HG02678 (cell line): Measurements from ENCODE around the gene ZWILCH.
"Not testable (repeated sequence)": the region's sequence is repeated elsewhere in the genome, so short reads cannot be mapped to it uniquely, and the experiment has no call there.

Source experiments
- ATAC-seq: cut with Tn5 transposase; IDR thresholded peaks from one replicate; pipeline ENCODE4 v1.9.1; 2021; ENCODE audit warnings: mild to moderate bottlenecking, moderate library complexity; ENCODE audit not compliant: unreplicated experiment

ZWILCH gene

DNA sequence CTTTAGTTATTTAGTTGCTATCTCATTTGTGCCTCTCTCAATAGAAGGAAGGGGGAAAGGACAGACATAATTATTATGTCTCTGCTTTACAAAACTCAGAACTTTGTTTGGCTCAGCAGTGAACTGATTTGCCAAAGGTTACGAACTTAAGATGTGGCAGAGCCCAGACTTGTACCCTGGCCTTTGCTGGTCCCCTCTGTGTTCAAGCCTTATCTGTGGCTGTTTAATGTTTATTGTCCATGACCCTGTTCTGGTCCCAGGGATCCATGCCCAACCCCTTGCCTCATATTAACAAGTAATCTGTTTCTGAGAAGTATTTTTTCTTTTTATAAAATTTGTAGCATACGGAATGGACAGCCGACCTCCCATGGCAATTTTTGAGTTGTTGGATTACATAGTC is 18.2 kb upstream of the ZWILCH start:
- no peak for ATAC-seq

DNA sequence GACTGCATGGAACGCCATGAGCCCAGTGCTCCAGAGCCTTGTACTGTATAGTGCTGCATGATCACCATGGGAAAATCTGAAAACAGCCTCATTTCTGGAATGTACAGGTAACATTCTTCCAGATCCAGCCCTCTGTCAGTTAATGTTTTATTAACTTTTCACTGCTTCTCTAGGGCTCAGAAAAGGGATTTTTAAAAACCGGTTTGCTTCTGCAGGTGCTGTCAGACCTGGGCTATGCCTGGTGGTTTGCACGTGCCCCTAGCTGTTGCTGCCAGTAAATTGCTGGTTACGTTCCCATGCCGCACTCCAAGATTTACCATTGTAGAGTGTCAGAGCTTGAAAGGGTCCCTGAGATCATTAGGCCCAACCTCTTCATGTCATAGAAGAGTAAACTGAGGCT is 16.6 kb upstream of the ZWILCH start:
- ATAC-seq = no peak

GRCh38 chr15:66489179-66489791 is 15.8 kb upstream of the ZWILCH start:
- ATAC-seq = no peak

GRCh38 chr15:66491846-66492245 is 13.3 kb upstream of the ZWILCH start:
- no peak for ATAC-seq

DNA sequence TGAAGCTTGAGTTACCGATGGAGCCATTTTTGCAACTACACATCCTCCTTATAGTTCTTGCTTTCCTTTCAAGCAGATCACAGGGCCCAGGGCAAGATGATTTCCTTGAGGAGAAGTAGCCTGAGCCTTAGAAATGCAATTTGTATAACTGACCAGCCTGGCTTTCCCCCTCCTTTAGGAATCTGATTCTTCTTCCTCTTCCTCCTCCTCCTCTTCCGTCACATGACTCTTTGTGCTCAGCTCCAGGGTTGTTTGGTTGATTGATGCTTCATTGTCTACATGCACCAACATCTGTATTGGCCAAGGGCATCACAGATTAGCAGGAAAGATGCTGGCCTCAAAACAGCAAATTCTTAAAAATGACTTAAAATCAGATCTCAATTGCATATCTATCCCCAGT is 10.9 kb upstream of the ZWILCH start:
- no peak for ATAC-seq

DNA sequence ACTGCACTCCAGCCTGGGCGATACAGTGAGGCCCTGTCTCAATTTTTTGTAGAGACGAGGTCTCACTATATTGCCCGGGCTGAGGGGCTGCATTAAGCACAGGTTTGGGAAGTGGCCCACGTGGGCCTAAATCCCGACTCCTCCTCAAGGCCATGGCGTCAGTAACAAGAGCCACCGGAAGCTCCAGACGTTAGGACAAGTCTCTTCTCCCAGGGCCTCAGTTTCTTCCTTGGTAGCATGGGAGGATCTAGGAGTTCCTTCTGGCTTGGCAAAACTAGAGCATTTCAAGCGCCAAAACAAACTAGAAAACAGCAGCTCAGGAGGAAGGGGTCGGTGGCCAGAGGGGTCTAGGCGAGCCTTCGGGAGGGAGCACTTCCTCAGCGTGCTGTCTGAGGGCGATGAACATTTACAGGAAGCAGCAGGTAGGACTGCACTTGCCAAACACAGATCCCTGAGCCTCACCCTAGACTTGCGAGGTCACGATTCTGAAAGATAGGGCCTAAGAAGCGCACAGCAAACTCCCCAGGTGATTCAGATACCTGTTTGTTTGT is 8.1 kb upstream of the ZWILCH start:
- ATAC-seq = no peak

GRCh38 chr15:66497502-66498455 is 7.3 kb upstream of the ZWILCH start, which contains the start of gene SNAPC5:
SNAPC5 (minus strand) TSS chr15:66497762; CDS start chr15:66497731, 31 bp downstream.
- ATAC-seq = peak; percentile 90

DNA sequence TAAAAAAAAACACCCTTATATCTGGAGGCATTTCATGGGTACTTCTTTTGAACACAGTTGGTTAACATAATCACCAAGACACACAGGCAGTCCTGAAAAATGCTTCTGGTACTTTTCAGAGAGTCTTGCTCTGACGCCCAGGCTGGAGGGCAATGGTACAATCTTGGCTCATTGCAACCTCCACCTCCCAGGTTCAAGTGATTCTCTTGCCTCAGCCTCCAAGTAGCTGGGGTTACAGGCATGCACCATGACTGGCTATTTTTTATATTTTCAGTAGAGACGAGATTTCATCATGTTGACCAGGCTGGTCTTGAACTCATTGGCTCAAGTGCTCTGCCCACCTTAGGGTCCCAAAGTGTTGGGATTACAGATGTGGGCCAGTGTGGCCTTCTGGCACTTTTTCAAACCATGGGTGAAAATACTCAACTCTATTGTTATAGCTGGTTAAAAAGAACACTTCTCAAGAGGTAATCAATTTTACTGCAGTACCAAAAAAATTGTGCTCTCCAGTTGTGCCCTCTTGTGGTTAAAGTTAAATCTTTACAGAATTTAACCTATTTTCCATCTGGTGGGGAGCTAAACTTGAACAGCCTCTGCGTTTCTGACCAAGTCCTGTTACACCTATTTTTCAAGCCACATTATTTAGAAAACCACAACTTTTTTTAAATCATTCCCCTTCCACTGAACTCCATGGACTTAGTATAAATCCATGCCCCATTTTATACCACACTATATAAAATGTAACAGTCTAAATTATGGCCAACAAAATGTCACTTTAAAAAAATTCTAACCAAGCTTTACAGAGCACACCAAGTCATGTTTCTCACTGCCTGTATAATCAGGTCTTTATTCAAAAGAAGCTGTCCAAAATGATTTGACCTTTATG is 6.4 kb upstream of the ZWILCH start:
- no peak for ATAC-seq

- ATAC-seq = not testable (repeated sequence)
Measured at GRCh38 chr15:66500346-66500745, 4.8 kb upstream of the ZWILCH start.

GRCh38 chr15:66502491-66502890 is 2.6 kb upstream of the ZWILCH start:
- ATAC-seq = no peak

- not testable (repeated sequence) for ATAC-seq
Measured at GRCh38 chr15:66503041-66503648, 2.0 kb upstream of the ZWILCH start.

DNA sequence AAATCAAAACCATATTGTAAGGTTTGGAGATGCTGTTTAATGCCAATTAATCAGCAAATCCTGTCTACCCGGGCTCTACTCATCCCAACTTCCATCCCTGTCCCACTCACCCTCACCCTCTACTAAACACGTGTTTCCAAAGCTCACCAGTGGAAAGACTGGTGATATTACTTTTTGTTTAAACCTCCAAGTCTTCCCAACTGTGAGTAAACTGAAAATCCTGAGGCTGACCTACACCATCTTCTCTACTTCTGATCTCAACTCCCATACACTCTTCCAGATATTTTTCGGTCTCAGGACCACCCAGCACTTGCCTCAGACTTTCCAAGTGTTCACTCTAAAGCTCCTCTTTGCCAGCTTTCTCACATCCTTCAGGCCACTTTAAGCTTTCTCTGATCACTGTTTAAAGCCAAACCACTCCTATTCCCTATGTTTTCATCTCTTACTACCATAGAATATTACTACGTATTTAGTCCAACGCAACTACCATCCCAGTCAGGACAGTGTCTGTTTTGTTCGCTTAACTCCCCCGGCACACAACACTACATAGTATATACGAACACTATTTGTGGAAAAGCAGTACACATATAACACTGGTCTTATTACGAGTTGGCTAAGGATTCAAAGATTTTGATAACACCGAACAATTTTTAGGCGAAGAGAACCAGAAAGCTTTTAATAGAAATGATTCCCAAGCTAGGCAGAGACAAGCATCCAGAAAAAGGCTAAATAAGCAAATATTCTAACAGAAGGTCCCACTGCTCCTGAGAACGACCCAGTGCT is 1.2 kb upstream of the ZWILCH start:
- no peak for ATAC-seq

DNA sequence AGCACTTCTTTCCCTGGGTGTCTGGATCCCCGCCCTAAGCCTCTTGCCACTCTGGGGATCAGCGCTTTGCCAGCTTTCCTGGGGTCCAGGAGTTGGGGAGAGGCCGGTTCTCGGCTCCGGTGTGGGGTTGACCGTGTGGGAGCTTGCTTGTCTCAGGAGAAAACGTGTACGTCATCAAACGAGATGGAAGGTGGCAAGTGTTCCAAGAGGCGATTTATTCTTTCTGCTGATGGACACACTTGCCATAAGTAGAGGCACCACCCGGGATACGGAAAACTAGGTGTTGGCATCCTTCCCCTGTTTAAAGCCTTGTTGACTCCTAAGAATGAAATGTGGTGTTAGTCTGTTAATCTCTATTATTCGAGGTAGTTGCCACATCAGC is 295 bp downstream of the ZWILCH start:
- ATAC-seq = no peak

DNA sequence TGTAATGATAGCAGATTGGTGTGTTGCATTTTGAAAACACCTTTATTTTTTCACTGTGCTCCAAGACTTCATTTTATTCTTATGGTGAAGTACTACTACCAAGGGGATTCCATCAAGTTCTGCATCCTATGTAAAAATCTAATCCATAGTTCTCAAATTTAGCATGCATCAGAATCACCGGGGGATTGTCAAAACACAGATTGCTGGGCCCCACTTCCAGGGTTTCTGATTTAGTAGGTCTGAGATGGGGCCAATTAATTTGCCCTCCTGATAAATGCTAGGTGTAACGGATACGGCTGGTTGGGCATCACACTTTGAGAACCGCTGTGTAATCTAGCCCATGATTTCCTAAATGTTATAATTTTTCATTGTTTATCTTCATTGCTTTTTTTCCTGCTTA is 692 bp downstream of the ZWILCH start:
- no peak for ATAC-seq

DNA sequence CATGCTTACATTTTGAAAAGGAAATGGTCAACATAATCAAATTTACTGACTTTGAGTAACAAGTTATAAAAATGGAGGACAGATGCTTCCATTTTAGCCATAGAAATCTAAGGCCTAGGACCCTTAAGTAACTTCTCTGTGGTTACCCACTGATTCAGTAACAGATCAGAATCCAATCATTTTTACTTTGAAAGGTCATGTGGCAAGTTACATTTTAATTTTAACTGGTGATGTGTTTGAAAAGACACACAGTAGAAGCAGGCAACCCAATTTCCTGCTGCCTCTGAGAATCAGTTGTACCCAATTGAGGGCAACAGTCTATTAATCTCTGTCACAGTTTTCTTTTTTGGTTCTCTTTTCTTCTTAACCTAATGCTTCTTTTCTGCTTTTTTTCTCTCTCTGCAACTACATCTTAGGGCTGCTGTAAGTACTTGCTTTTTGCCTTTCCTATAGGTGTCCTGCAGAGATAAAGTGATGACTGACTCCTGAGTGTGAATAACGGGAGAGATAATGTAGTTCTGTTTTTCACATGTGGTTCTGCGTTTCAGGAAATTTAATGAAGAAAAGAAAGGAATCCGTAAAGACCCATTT is 3.3 kb downstream of the ZWILCH start:
- no peak for ATAC-seq

DNA sequence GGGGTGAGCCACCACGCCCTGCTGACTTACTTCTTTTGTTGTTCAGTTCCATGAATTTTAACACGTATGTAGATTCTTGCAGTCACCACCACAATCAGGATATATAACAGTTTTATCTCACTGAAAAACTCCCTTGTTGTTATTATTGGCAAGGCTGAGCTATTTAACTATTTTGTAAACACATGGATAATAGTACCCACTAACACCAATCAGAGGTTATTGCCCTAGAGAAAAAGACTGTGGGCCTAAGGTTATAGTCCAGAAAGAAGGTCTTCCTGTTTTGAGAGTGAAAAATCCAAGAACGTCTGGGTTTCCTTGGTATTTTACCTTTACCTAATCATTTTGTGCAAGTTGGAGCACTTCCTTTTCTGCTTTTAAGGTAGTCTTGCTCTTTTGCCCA is 9.5 kb downstream of the ZWILCH start:
- no peak for ATAC-seq

DNA sequence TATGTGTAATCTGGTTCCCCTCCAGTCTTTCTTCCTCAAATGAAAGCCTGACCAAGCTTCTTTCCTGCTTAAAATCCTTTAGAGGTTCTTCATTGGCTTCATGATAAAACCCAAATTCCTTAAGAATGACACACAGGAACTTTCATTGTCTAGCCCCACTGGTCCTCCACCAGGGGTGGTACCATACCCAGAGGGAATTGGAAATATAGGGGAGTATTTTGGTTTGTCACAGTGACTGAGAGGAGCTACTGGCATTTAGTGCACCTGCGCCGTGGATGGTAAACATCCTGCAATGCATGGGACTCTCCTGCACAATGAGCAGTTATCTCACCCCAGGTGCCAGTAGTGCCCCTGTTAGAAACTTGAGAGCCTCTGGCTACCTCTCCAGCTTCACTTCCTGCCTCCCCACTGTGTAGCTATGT is 10.8 kb downstream of the ZWILCH start:
- no peak for ATAC-seq

GRCh38 chr15:66523926-66524325 is 18.8 kb downstream of the ZWILCH start:
- no peak for ATAC-seq

GRCh38 chr15:66524838-66525237 is 19.7 kb downstream of the ZWILCH start:
- ATAC-seq = no peak
